Hepatocyte (in vitro differentiated cells): Measurements from ENCODE around the gene PPM1B. TPM values are rescaled to one million over a fixed set of nuclear protein-coding genes. Genes with fewer than 3 reads are reported as not detected.

ENCODE experiments used
- DNase-seq: peaks from one replicate; pipeline ENCODE4 v3.0.0-alpha.2; 2016; ENCODE audit warnings: low spot score
- H2AFZ ChIP-seq: fragments of 200-600 bp; sonication (generic); 2 replicates; pipeline ENCODE4 v1.6.0; 2016; ENCODE audit warnings: antibody characterized with exemption, mild to moderate bottlenecking
- H3K27ac ChIP-seq: fragments of 200-600 bp; sonication (generic); 2 replicates; pipeline ENCODE4 v1.5.1; 2016; ENCODE audit warnings: mild to moderate bottlenecking
- H3K27me3 ChIP-seq: fragments of 200-600 bp; sonication (generic); 2 replicates; pipeline ENCODE4 v1.6.1; 2016
- H3K36me3 ChIP-seq: fragments of 200-600 bp; sonication (generic); replicated peaks from 2 replicates; pipeline ENCODE4 v1.5.1; 2016; ENCODE audit warnings: low read depth; ENCODE audit not compliant: insufficient read depth
- H3K4me1 ChIP-seq: fragments of 200-600 bp; sonication (generic); 2 replicates; pipeline ENCODE4 v1.5.1; 2016; ENCODE audit warnings: mild to moderate bottlenecking, moderate library complexity; ENCODE audit not compliant: insufficient read depth
- H3K4me2 ChIP-seq: fragments of 200-600 bp; sonication (generic); 2 replicates; pipeline ENCODE4 v1.6.0; 2016
- H3K4me3 ChIP-seq: fragments of 200-600 bp; sonication (generic); 2 replicates; pipeline ENCODE4 v1.5.1; 2016; ENCODE audit warnings: mild to moderate bottlenecking
- H3K79me2 ChIP-seq: fragments of 200-600 bp; sonication (generic); 2 replicates; pipeline ENCODE4 v1.6.0; 2017; ENCODE audit warnings: mild to moderate bottlenecking
- H3K9me2 ChIP-seq: fragments of 200-600 bp; sonication (generic); replicated peaks from 2 replicates; pipeline ENCODE4 v1.6.0; 2017; ENCODE audit warnings: mild to moderate bottlenecking; ENCODE audit not compliant: insufficient read depth
- H3K9me3 ChIP-seq: fragments of 200-600 bp; sonication (generic); 2 replicates; pipeline ENCODE4 v1.5.1; 2016; ENCODE audit warnings: low read depth, mild to moderate bottlenecking
- H4K20me1 ChIP-seq: fragments of 200-600 bp; sonication (generic); 2 replicates; pipeline ENCODE4 v1.6.0; 2016; ENCODE audit warnings: mild to moderate bottlenecking; ENCODE audit not compliant: insufficient read depth, poor library complexity, severe bottlenecking
- EZH2 ChIP-seq: fragments of 200-600 bp; sonication (generic); IDR thresholded peaks from 2 replicates; pipeline ENCODE4 v1.6.1; 2016; ENCODE audit warnings: antibody characterized with exemption, mild to moderate bottlenecking, borderline replicate concordance
- EZH2phosphoT487 ChIP-seq: fragments of 200-600 bp; sonication (generic); IDR thresholded peaks from one replicate; pipeline ENCODE4 v1.6.1; 2018; ENCODE audit warnings: antibody characterized with exemption, mild to moderate bottlenecking, low read depth, moderate library complexity; ENCODE audit not compliant: unreplicated experiment, severe bottlenecking
- WGBS: methylation state at CpG from one replicate; pipeline ENCODE4 v1.1.6; 2016; ENCODE audit warnings: low lambda C conversion rate; ENCODE audit errors: missing lambda C conversion rate; 5-methylcytosine and 5-hydroxymethylcytosine counted together
- polyA plus RNA-seq: library from polyadenylated mRNA; unstranded; fragments of >200 nt; fragmentation: Nextera tagmentation; extraction: Ambion mirVana; gene quantifications from 2 replicates; pipeline ENCODE4 v1.2.1, GENCODE V29; 2016
- total RNA-seq: library from RNA; depleted of rRNA; stranded (reverse); fragments of >200 nt; gene quantifications from 2 replicates; pipeline ENCODE4 v1.2.3, GENCODE V29; 2014
- TF ChIP-seq, protein P1 (sequence below): fragments of 200-600 bp; sonication (generic); IDR thresholded peaks from 2 replicates; pipeline ENCODE4 v1.5.1; 2016; ENCODE audit warnings: antibody characterized with exemption, mild to moderate bottlenecking; ENCODE audit not compliant: poor library complexity

Gene PPM1B
- total and polyA plus RNA-seq, 2 experiments from 2014 or later: 39.1 to 49.1 TPM

DNA sequence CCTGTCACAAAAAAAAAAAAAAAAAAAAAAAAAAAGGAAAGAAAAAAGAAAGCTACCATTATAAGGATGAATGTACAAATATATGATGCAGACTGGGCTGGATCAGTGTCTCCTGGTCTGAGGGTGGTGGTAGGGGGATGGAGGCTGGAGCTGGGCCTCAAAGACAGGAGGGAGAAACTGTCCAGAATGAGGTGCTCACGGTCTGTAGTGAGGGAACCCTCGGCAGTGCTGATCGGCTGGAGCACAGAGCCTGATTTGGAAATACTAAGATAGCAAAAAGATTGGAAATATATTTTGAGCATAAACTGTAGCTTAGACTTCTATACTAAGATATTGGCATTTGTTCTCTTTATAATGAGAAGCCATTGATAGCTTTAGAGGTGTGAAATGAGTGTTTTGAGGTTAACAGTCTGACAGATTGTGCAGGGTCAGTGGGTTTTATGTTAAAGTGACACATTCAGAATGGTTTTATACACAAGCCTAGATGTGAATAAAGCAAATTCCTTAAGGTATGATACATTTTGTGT is 98.7 kb downstream of the PPM1B start:
- 87% methylated on average over 3 of the region's 3 CpGs for WGBS
- H3K4me1 ChIP-seq: no peaks in the 10 kb centered on the region

DNA sequence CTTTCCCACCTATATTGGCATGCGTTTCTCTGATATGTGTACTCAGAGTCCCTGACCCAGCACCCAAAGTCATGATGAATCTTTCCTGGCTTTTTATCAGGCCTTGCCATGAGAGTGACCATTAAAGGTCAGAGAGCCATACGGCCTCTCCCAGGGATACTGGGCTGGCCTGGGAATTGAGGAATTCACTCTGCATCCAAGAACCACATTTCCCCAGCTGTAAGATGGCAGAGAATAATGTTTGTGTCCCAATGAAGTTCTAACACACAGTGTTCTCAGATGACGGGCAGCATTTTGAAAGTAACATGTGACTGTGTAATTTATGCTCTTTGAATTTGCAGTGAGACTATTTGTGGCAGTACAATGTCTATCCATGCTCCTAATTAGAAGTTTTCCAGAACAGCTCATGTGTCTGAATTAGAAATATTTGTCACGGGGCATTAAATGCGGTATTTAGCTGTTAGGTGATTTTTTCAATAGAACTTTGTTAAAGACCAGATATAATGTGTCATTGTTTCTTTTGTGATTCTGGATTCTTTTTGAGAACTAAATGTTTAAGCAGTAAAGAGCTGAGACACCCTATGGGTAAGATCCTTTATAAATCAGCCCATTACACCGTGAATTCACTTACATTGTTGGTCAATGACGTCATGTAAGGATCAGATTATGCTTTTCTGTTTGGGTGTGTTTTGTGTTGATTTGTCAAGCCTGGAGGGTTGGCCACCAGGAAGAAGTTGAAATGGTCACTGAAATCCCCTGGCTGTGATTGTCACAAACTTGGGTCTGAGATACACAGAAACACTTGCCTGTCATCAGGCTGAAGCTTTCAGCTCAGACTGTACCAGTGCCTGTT is 99.3 kb downstream of the PPM1B start:
- Histone ChIP-seq H3K9me2 (no peaks in the 10 kb centered on the region), H3K4me3 (no peak overlapping the region), H3K4me2 (no peak overlapping the region), H3K36me3 (no peaks in the 10 kb centered on the region), H3K27me3 (no peaks in the 10 kb centered on the region), H4K20me1 (no peaks in the 10 kb centered on the region), H3K27ac (no peak overlapping the region), H2AFZ (no peak overlapping the region), H3K79me2 (no peaks in the 10 kb centered on the region), H3K4me1 (no peaks in the 10 kb centered on the region), H3K9me3 (no peaks in the 10 kb centered on the region)
- DNase-seq: no peak
- TF ChIP-seq EZH2 (no peak), EZH2phosphoT487 (no peak)
- TF ChIP-seq, protein P1, sequence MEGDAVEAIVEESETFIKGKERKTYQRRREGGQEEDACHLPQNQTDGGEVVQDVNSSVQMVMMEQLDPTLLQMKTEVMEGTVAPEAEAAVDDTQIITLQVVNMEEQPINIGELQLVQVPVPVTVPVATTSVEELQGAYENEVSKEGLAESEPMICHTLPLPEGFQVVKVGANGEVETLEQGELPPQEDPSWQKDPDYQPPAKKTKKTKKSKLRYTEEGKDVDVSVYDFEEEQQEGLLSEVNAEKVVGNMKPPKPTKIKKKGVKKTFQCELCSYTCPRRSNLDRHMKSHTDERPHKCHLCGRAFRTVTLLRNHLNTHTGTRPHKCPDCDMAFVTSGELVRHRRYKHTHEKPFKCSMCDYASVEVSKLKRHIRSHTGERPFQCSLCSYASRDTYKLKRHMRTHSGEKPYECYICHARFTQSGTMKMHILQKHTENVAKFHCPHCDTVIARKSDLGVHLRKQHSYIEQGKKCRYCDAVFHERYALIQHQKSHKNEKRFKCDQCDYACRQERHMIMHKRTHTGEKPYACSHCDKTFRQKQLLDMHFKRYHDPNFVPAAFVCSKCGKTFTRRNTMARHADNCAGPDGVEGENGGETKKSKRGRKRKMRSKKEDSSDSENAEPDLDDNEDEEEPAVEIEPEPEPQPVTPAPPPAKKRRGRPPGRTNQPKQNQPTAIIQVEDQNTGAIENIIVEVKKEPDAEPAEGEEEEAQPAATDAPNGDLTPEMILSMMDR: no peak
- 74% methylated on average over 7 of the region's 7 CpGs for WGBS

More for the DNA sequence above, 98.7 kb downstream of the PPM1B start:
- no peak overlapping the region for H3K4me2 ChIP-seq
- H3K9me2 ChIP-seq: no peaks in the 10 kb centered on the region
- no peaks in the 10 kb centered on the region for H4K20me1 ChIP-seq
- H3K36me3 ChIP-seq: no peaks in the 10 kb centered on the region
- H3K79me2 ChIP-seq: no peaks in the 10 kb centered on the region
- H3K4me3 ChIP-seq: no peak overlapping the region
- TF ChIP-seq EZH2 (no peak), EZH2phosphoT487 (no peak)
- TF ChIP-seq, protein P1: no peak
- H3K9me3 ChIP-seq: no peaks in the 10 kb centered on the region
- H3K27me3 ChIP-seq: no peaks in the 10 kb centered on the region
- no peak for DNase-seq
- H2AFZ ChIP-seq: no peak overlapping the region
- no peak overlapping the region for H3K27ac ChIP-seq

DNA sequence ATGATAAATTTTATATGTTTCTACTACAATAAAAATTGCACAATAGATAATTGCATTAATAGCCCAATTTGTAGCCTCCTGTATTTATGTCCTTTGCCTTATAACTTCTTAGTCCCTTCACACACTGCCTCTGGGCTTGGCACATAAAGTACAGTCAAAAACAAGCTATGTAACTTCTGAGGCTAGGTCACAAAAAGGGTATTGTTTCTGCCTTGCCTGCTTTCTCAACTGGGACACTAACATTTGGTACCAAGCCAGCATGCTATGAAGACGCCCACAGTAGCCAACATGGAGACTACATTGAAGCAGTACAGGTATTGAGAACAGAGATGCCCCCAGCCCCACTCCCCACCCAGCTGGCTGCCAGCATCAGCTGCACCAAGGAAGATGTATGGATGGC is 101.2 kb downstream of the PPM1B start:
- no peak for DNase-seq
- Histone ChIP-seq H3K36me3 (no peaks in the 10 kb centered on the region), H2AFZ (no peak overlapping the region), H3K9me3 (no peaks in the 10 kb centered on the region), H3K4me1 (no peaks in the 10 kb centered on the region), H3K9me2 (no peaks in the 10 kb centered on the region), H3K4me2 (no peak overlapping the region), H3K27me3 (no peaks in the 10 kb centered on the region), H4K20me1 (no peaks in the 10 kb centered on the region), H3K79me2 (no peaks in the 10 kb centered on the region), H3K4me3 (no peak overlapping the region), H3K27ac (no peak overlapping the region)
- no peak for TF ChIP-seq EZH2
- 82% methylated on average over 1 of the region's 1 CpG for WGBS

- Histone ChIP-seq H3K27me3 (no peaks in the 10 kb centered on the region), H4K20me1 (no peaks in the 10 kb centered on the region), H3K9me3 (no peaks in the 10 kb centered on the region), H3K4me2 (no peak overlapping the region), H2AFZ (no peak overlapping the region), H3K79me2 (no peaks in the 10 kb centered on the region), H3K4me3 (no peak overlapping the region), H3K9me2 (no peaks in the 10 kb centered on the region), H3K4me1 (no peaks in the 10 kb centered on the region), H3K27ac (no peak overlapping the region), H3K36me3 (no peaks in the 10 kb centered on the region)
- no peak for DNase-seq
- WGBS: 97% methylated on average over 7 of the region's 7 CpGs
- TF ChIP-seq EZH2 (no peak), EZH2phosphoT487 (no peak)
- TF ChIP-seq, protein P1: no peak
These were observed 102.6 kb downstream of the PPM1B start for GRCh38 chr2:44271296-44271695.
